HEK293 (cell line): ENCODE data around the gene STAMBPL1.

Experiments
- BCL11B ChIP-seq: fragments of 450-650 bp; formaldehyde crosslinking; IDR thresholded peaks from 2 replicates; pipeline ENCODE4 v1.5.1; 2016; ENCODE audit warnings: low read depth, missing biosample characterization, missing genetic modification characterization
- YY1 ChIP-seq: fragments of 450-650 bp; formaldehyde crosslinking; IDR thresholded peaks from 2 replicates; pipeline ENCODE4 v1.5.1; 2018; ENCODE audit warnings: missing biosample characterization, missing genetic modification characterization
- ZBTB8A ChIP-seq: fragments of 450-650 bp; formaldehyde crosslinking; IDR thresholded peaks from 2 replicates; pipeline ENCODE4 v1.5.1; 2016; ENCODE audit warnings: missing biosample characterization, missing genetic modification characterization
- ZNF24 ChIP-seq: fragments of 450-650 bp; formaldehyde crosslinking; IDR thresholded peaks from 2 replicates; pipeline ENCODE4 v1.5.1; 2016; ENCODE audit warnings: missing biosample characterization, missing genetic modification characterization
- ZNF624 ChIP-seq: fragments of 450-650 bp; formaldehyde crosslinking; IDR thresholded peaks from 2 replicates; pipeline ENCODE4 v1.5.1; 2017; ENCODE audit warnings: missing biosample characterization, missing genetic modification characterization
- ZNF768 ChIP-seq: fragments of 450-650 bp; formaldehyde crosslinking; IDR thresholded peaks from 2 replicates; pipeline ENCODE4 v1.5.1; 2018; ENCODE audit warnings: missing biosample characterization, mild to moderate bottlenecking, missing genetic modification characterization
- ZXDB ChIP-seq: fragments of 450-650 bp; formaldehyde crosslinking; IDR thresholded peaks from 2 replicates; pipeline ENCODE4 v1.5.1; 2016; ENCODE audit warnings: missing biosample characterization, missing genetic modification characterization
- TF ChIP-seq, protein P1 (sequence below): fragments of 450-650 bp; formaldehyde crosslinking; IDR thresholded peaks from 2 replicates; pipeline ENCODE4 v1.5.1; 2016; ENCODE audit warnings: missing biosample characterization, missing genetic modification characterization
- TF ChIP-seq, protein P2 (sequence below): fragments of 450-650 bp; formaldehyde crosslinking; IDR thresholded peaks from 2 replicates; pipeline ENCODE4 v1.5.0; 2017; ENCODE audit warnings: missing biosample characterization, missing genetic modification characterization, borderline replicate concordance
- TF ChIP-seq, protein P3 (sequence below): fragments of 450-650 bp; formaldehyde crosslinking; conservative IDR thresholded peaks from 2 replicates; pipeline ENCODE4 v1.5.1; 2016; ENCODE audit warnings: low read depth, missing biosample characterization, missing genetic modification characterization
- TF ChIP-seq, protein P4 (sequence below): fragments of 450-650 bp; formaldehyde crosslinking; IDR thresholded peaks from 2 replicates; pipeline ENCODE4 v1.5.1; 2017; ENCODE audit warnings: missing biosample characterization, missing genetic modification characterization
- TF ChIP-seq, protein P5 (sequence below): fragments of 450-650 bp; formaldehyde crosslinking; optimal IDR thresholded peaks from 2 replicates; pipeline ENCODE3; 2016; ENCODE audit warnings: missing biosample characterization, mild to moderate bottlenecking, missing genetic modification characterization

DNA sequence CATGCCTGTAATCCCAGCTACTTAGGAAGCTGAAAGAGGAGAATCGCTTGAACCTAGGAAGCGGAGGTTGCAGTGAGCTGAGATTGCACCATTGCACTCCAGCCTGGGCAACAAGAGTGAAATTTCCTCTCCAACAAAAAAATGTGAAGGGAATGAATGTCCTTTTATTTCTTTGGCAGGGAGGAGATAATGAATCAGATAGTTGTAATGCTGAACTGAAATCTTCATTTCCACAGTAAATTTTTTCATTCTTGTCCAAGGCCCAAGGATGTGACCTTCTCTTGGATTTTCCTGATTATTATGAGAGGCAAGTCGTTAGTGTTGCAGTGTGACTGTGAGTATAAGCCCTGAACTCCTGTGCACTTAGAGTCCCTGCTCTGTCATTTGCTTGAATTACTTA, 13.6 kb downstream of the STAMBPL1 start:
- TF ChIP-seq ZNF24 (tag by site-specific recombination) (no peak), YY1 (tag by site-specific recombination) (no peak), ZNF768 (no peak), ZNF624 (no peak), ZXDB (tag by site-specific recombination) (no peak), ZBTB8A (no peak), BCL11B (tag by site-specific recombination) (no peak)
- TF ChIP-seq, protein P1, sequence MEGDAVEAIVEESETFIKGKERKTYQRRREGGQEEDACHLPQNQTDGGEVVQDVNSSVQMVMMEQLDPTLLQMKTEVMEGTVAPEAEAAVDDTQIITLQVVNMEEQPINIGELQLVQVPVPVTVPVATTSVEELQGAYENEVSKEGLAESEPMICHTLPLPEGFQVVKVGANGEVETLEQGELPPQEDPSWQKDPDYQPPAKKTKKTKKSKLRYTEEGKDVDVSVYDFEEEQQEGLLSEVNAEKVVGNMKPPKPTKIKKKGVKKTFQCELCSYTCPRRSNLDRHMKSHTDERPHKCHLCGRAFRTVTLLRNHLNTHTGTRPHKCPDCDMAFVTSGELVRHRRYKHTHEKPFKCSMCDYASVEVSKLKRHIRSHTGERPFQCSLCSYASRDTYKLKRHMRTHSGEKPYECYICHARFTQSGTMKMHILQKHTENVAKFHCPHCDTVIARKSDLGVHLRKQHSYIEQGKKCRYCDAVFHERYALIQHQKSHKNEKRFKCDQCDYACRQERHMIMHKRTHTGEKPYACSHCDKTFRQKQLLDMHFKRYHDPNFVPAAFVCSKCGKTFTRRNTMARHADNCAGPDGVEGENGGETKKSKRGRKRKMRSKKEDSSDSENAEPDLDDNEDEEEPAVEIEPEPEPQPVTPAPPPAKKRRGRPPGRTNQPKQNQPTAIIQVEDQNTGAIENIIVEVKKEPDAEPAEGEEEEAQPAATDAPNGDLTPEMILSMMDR (tag by site-specific recombination), result no peak
- TF ChIP-seq, protein P2, sequence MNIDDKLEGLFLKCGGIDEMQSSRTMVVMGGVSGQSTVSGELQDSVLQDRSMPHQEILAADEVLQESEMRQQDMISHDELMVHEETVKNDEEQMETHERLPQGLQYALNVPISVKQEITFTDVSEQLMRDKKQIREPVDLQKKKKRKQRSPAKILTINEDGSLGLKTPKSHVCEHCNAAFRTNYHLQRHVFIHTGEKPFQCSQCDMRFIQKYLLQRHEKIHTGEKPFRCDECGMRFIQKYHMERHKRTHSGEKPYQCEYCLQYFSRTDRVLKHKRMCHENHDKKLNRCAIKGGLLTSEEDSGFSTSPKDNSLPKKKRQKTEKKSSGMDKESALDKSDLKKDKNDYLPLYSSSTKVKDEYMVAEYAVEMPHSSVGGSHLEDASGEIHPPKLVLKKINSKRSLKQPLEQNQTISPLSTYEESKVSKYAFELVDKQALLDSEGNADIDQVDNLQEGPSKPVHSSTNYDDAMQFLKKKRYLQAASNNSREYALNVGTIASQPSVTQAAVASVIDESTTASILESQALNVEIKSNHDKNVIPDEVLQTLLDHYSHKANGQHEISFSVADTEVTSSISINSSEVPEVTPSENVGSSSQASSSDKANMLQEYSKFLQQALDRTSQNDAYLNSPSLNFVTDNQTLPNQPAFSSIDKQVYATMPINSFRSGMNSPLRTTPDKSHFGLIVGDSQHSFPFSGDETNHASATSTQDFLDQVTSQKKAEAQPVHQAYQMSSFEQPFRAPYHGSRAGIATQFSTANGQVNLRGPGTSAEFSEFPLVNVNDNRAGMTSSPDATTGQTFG (tag by site-specific recombination), result no peak
- TF ChIP-seq, protein P3, sequence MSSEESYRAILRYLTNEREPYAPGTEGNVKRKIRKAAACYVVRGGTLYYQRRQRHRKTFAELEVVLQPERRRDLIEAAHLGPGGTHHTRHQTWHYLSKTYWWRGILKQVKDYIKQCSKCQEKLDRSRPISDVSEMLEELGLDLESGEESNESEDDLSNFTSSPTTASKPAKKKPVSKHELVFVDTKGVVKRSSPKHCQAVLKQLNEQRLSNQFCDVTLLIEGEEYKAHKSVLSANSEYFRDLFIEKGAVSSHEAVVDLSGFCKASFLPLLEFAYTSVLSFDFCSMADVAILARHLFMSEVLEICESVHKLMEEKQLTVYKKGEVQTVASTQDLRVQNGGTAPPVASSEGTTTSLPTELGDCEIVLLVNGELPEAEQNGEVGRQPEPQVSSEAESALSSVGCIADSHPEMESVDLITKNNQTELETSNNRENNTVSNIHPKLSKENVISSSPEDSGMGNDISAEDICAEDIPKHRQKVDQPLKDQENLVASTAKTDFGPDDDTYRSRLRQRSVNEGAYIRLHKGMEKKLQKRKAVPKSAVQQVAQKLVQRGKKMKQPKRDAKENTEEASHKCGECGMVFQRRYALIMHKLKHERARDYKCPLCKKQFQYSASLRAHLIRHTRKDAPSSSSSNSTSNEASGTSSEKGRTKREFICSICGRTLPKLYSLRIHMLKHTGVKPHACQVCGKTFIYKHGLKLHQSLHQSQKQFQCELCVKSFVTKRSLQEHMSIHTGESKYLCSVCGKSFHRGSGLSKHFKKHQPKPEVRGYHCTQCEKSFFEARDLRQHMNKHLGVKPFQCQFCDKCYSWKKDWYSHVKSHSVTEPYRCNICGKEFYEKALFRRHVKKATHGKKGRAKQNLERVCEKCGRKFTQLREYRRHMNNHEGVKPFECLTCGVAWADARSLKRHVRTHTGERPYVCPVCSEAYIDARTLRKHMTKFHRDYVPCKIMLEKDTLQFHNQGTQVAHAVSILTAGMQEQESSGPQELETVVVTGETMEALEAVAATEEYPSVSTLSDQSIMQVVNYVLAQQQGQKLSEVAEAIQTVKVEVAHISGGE, result no peak
- TF ChIP-seq, protein P4, sequence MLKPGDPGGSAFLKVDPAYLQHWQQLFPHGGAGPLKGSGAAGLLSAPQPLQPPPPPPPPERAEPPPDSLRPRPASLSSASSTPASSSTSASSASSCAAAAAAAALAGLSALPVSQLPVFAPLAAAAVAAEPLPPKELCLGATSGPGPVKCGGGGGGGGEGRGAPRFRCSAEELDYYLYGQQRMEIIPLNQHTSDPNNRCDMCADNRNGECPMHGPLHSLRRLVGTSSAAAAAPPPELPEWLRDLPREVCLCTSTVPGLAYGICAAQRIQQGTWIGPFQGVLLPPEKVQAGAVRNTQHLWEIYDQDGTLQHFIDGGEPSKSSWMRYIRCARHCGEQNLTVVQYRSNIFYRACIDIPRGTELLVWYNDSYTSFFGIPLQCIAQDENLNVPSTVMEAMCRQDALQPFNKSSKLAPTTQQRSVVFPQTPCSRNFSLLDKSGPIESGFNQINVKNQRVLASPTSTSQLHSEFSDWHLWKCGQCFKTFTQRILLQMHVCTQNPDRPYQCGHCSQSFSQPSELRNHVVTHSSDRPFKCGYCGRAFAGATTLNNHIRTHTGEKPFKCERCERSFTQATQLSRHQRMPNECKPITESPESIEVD (tag by site-specific recombination), result no peak
- TF ChIP-seq, protein P5, sequence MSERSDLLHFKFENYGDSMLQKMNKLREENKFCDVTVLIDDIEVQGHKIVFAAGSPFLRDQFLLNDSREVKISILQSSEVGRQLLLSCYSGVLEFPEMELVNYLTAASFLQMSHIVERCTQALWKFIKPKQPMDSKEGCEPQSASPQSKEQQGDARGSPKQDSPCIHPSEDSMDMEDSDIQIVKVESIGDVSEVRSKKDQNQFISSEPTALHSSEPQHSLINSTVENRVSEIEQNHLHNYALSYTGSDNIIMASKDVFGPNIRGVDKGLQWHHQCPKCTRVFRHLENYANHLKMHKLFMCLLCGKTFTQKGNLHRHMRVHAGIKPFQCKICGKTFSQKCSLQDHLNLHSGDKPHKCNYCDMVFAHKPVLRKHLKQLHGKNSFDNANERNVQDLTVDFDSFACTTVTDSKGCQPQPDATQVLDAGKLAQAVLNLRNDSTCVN (tag by site-specific recombination), result no peak
